Trophoblast cell (in vitro differentiated cells and primary cell): ENCODE measurements around the gene ADCY9.
"Not testable (repeated sequence)": the region's sequence is repeated elsewhere in the genome, so short reads cannot be mapped to it uniquely, and the experiment has no call there.

Experiments
- DNase-seq, 2 donors: peaks; one replicate each; pipeline ENCODE4 v3.0.0-alpha.2; 2016
- H2AFZ ChIP-seq: 2 replicates; pipeline ENCODE4 v1.6.1; 2013; ENCODE audit warnings: low read length, moderate library complexity, mild to moderate bottlenecking; ENCODE audit not compliant: insufficient read depth, poor library complexity
- H2AK5ac ChIP-seq: 2 replicates; pipeline ENCODE4 v1.6.1; 2013; ENCODE audit warnings: mild to moderate bottlenecking, low read length
- H2BK120ac ChIP-seq: 2 replicates; pipeline ENCODE4 v1.6.1; 2013; ENCODE audit warnings: low read length, mild to moderate bottlenecking, moderate library complexity; ENCODE audit not compliant: insufficient read depth, poor library complexity
- H2BK12ac ChIP-seq: 2 replicates; pipeline ENCODE4 v1.6.1; 2013; ENCODE audit warnings: mild to moderate bottlenecking, low read length, moderate library complexity
- H2BK5ac ChIP-seq: 2 replicates; pipeline ENCODE4 v1.6.1; 2013; ENCODE audit warnings: low read length, low read depth, moderate library complexity, mild to moderate bottlenecking; ENCODE audit not compliant: poor library complexity
- H3K14ac ChIP-seq: 2 replicates; pipeline ENCODE4 v1.6.1; 2013; ENCODE audit warnings: mild to moderate bottlenecking, low read length
- H3K18ac ChIP-seq: 2 replicates; pipeline ENCODE4 v1.6.1; 2013; ENCODE audit warnings: mild to moderate bottlenecking, low read length
- H3K23ac ChIP-seq: 2 replicates; pipeline ENCODE4 v1.6.1; 2013; ENCODE audit warnings: low read length
- H3K27ac ChIP-seq: 2 replicates; pipeline ENCODE4 v1.5.1; 2013; ENCODE audit warnings: low read depth, mild to moderate bottlenecking, inconsistent platforms, low read length, moderate library complexity
- H3K27me3 ChIP-seq: 2 replicates; pipeline ENCODE4 v1.6.1; 2013; ENCODE audit warnings: inconsistent platforms, mild to moderate bottlenecking, low read length, moderate library complexity; ENCODE audit not compliant: insufficient read depth
- H3K36me3 ChIP-seq, 2 experiments: 1 replicate in 1 of 2; 2 replicates in 1 of 2; pipeline ENCODE4 v1.6.1; 2013; ENCODE audit warnings: low read length in 2 of 2, mild to moderate bottlenecking in 2 of 2, moderate library complexity in 1 of 2; ENCODE audit not compliant: insufficient read depth in 2 of 2, control insufficient read depth in 1 of 2
- H3K4ac ChIP-seq: 2 replicates; pipeline ENCODE4 v1.6.1; 2013; ENCODE audit warnings: low read depth, mild to moderate bottlenecking, low read length, moderate library complexity
- H3K4me1 ChIP-seq, 2 experiments: 1 replicate in 1 of 2; 2 replicates in 1 of 2; pipeline ENCODE4 v1.6.1; 2013; ENCODE audit warnings: low read length in 2 of 2, mild to moderate bottlenecking in 2 of 2, moderate library complexity in 1 of 2; ENCODE audit not compliant: insufficient read depth in 2 of 2, control insufficient read depth in 1 of 2
- H3K4me2 ChIP-seq: 2 replicates; pipeline ENCODE4 v1.6.1; 2013; ENCODE audit warnings: inconsistent platforms, mild to moderate bottlenecking, low read length, moderate library complexity
- H3K4me3 ChIP-seq: 2 replicates; pipeline ENCODE4 v1.5.1; 2013; ENCODE audit warnings: mild to moderate bottlenecking, low read depth, low read length, inconsistent platforms
- H3K79me1 ChIP-seq: one replicate; pipeline ENCODE4 v1.6.1; 2013; ENCODE audit warnings: low read length
- H3K79me2 ChIP-seq: 2 replicates; pipeline ENCODE4 v1.6.1; 2013; ENCODE audit warnings: low read length, mild to moderate bottlenecking; ENCODE audit not compliant: control insufficient read depth, insufficient read depth, poor library complexity
- H3K9ac ChIP-seq: 2 replicates; pipeline ENCODE4 v1.6.1; 2013; ENCODE audit warnings: mild to moderate bottlenecking, low read length
- H3K9me3 ChIP-seq: 2 replicates; pipeline ENCODE4 v1.6.1; 2013; ENCODE audit warnings: low read depth, mild to moderate bottlenecking, control low read depth, inconsistent platforms, low read length; ENCODE audit not compliant: insufficient read depth
- H4K12ac ChIP-seq: 2 replicates; pipeline ENCODE4 v1.6.1; 2013; ENCODE audit warnings: low read depth, mild to moderate bottlenecking, low read length, moderate library complexity
- H4K8ac ChIP-seq: 2 replicates; pipeline ENCODE4 v1.6.1; 2013; ENCODE audit warnings: low read depth, mild to moderate bottlenecking, low read length, moderate library complexity
- H4K91ac ChIP-seq: one replicate; pipeline ENCODE4 v1.6.1; 2013; ENCODE audit warnings: low read depth, mild to moderate bottlenecking, low read length, moderate library complexity
- WGBS: extraction: QIAGEN DNeasy Blood & Tissue Kit; methylation state at CpG from one replicate; pipeline ENCODE4 v1.1.7; 2013; ENCODE audit warnings: missing lambda C conversion rate; ENCODE audit not compliant: insufficient read length, insufficient coverage; ENCODE audit errors: extremely low coverage; 5-methylcytosine and 5-hydroxymethylcytosine counted together

The ADCY9 gene

DNA sequence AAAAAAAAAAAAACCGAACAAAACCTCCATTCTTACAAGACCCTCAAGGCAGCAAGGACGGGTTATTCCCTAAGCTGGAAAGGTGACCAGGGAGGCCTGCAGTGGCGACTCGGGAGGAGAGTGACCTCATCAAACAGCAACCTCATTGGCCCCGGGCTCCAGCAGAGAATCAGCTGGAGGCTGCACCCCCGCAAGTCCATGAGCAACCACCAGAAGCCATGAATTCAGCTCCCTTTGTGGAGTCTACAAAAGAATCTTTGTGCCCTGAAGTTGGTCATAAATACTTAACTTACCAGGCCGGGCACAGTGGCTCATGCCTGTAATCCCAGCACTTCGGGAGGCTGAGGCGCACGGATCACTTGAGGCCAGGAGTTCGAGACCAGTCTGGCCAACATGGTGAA, 154.8 kb downstream of the ADCY9 start:
- Histone ChIP-seq H3K23ac (no peak overlapping the region), H2AFZ (no peak overlapping the region), H2AK5ac (no peak overlapping the region), H3K4me3 (no peak overlapping the region), H2BK5ac (no peak overlapping the region), H3K14ac (no peak overlapping the region), H4K8ac (no peak overlapping the region), H3K79me2 (no peaks in the 10 kb centered on the region), H3K79me1 (no peaks in the 10 kb centered on the region), H3K4me1 (no peaks in the 10 kb centered on the region), H4K91ac (no peak overlapping the region), H3K36me3 (peaks cover 11 to 14% of the 10 kb centered on the region in 2 experiments), H3K9ac (no peak overlapping the region), H2BK12ac (no peak overlapping the region), H3K27me3 (no peaks in the 10 kb centered on the region), H3K9me3 (peaks cover 4% of the 10 kb centered on the region), H3K27ac (no peak overlapping the region), H4K12ac (no peak overlapping the region), H3K18ac (no peak overlapping the region), H3K4ac (no peak overlapping the region), H3K4me2 (no peak overlapping the region), H2BK120ac (no peak overlapping the region)
- DNase-seq, result no peak
- WGBS, result no CpG with 5 or more reads among the region's 11 CpGs

DNA sequence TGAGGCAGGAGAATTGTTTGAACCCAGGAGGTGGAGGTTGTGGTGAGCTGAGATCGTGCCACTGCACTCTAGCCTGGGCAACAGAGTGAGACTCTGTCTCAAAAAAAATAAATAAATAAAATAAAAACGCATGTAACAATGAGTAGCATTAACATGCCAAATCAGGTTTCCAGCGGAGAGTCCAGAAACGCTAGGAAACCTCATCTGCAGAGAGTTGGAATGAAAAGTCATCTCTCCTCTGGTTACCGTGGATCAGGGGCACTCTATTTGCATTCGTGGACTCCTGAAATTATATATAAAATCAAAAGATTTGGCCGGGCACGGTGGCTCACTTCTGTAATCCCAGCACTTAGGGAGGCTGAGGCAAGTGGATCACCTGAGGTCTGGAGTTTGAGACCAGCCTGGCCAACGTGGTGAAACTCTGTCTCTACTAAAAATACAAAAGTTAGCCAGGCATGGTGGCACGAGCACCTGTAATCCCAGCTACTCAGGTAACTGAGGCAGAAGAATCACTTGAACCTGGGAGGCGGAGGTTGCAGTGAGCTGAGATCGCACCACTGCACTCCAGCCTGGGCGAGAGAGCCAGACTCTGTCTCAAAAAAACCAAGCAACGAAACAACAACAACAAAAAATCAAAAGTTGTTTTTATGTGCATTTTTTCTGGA, 156.2 kb downstream of the ADCY9 start:
- not testable (repeated sequence) for H3K36me3 ChIP-seq, H3K23ac ChIP-seq, H2BK5ac ChIP-seq, H2BK12ac ChIP-seq, H3K4me2 ChIP-seq, H4K12ac ChIP-seq, H2AK5ac ChIP-seq, H3K79me2 ChIP-seq, H3K9me3 ChIP-seq, H3K4me3 ChIP-seq, H3K27me3 ChIP-seq, H3K9ac ChIP-seq, H3K4ac ChIP-seq, DNase-seq, H4K91ac ChIP-seq, H2AFZ ChIP-seq, H3K27ac ChIP-seq, H3K79me1 ChIP-seq, H2BK120ac ChIP-seq, H3K18ac ChIP-seq, H4K8ac ChIP-seq, H3K4me1 ChIP-seq, H3K14ac ChIP-seq
- no CpG with 5 or more reads among the region's 14 CpGs for WGBS

DNA sequence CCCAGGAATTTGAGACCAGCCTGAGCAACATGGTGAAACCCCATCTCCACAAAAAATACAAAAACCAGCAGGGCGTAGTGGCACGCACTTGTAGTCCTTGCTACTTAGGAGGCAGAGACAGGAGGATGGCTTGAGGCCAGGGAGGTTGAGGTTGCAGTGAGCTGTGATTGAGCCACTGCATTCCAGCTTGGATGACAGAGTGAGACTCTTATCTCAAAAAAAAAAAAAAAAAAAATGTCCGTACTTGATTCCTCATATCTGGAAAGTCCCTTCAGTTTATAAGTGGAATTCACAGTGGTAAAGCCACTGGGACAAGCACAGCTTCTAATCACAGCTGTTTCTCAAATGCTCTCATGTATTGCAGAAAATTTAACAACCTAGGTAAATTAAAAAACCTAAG, 157.1 kb downstream of the ADCY9 start:
- Histone ChIP-seq H3K14ac (no peak overlapping the region), H3K9ac (no peak overlapping the region), H4K91ac (no peak overlapping the region), H3K4me2 (no peak overlapping the region), H3K18ac (no peak overlapping the region), H2AFZ (no peak overlapping the region), H4K12ac (no peak overlapping the region), H2BK120ac (no peak overlapping the region), H3K36me3 (no peaks in the 10 kb centered on the region), H3K27ac (no peak overlapping the region), H2AK5ac (no peak overlapping the region), H3K79me2 (no peaks in the 10 kb centered on the region), H2BK5ac (no peak overlapping the region), H3K4me3 (no peak overlapping the region), H3K4ac (no peak overlapping the region), H3K27me3 (no peaks in the 10 kb centered on the region), H4K8ac (no peak overlapping the region), H3K23ac (no peak overlapping the region), H2BK12ac (no peak overlapping the region), H3K4me1 (no peaks in the 10 kb centered on the region), H3K9me3 (no peaks in the 10 kb centered on the region), H3K79me1 (no peaks in the 10 kb centered on the region)
- WGBS, result no CpG with 5 or more reads among the region's 3 CpGs
- peak; percentile 87 to 88 for DNase-seq

DNA sequence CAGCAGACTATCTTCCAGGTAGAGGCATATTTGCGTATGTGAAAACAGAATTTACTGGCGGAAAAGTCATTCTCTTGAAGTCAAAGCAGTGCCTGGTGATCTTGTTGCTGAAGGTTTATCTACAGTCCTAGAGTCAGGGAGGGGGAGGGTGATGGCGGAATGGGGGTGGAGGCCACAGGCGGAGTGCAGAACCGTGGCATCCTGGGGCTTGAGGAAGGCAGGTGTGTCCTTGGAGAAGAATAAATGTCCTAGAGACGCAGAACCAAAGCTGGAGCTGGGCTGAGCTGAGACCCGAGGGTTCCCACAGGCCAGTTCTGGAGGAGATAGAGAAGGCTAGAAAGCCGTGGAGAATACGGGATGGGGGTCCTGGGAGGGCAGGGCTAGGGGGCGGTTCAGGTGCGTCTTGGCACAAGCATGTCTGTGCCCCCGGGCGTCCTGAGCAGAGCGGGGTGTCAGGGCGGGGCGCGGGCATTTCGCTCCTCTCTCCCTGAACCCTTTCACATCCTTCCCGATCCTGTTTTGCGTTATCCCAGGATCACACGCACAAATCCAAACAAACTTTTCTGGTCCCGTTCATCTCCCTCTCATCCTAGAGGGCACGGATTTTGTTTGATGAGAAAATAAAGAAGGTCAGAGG, 158.8 kb downstream of the ADCY9 start:
- no peak overlapping the region for H4K12ac ChIP-seq
- no peak overlapping the region for H3K4me3 ChIP-seq
- no peak overlapping the region for H2AK5ac ChIP-seq
- no peaks in the 10 kb centered on the region for H3K36me3 ChIP-seq
- H2BK12ac ChIP-seq, result no peak overlapping the region
- no peak overlapping the region for H3K23ac ChIP-seq
- no peak overlapping the region for H3K9ac ChIP-seq
- H2BK120ac ChIP-seq, result no peak overlapping the region
- H3K4me1 ChIP-seq, result no peaks in the 10 kb centered on the region
- H3K9me3 ChIP-seq, result no peaks in the 10 kb centered on the region
- no peak overlapping the region for H4K91ac ChIP-seq
- H4K8ac ChIP-seq, result no peak overlapping the region
- no peaks in the 10 kb centered on the region for H3K79me2 ChIP-seq
- H3K14ac ChIP-seq, result no peak overlapping the region
- no peaks in the 10 kb centered on the region for H3K27me3 ChIP-seq
- no peak overlapping the region for H2AFZ ChIP-seq
- no peak overlapping the region for H3K4me2 ChIP-seq
- H3K18ac ChIP-seq, result no peak overlapping the region
- no peak for DNase-seq
- no peak overlapping the region for H2BK5ac ChIP-seq
- H3K4ac ChIP-seq, result no peak overlapping the region
- H3K79me1 ChIP-seq, result no peaks in the 10 kb centered on the region
- no CpG with 5 or more reads among the region's 23 CpGs for WGBS
- H3K27ac ChIP-seq, result no peak overlapping the region
